ENCODE results near the gene COL6A1.
"Not testable (repeated sequence)": the region's sequence is repeated elsewhere in the genome, so short reads cannot be mapped to it uniquely, and the experiment has no call there.

The COL6A1 gene

GRCh38 chr21:45947296-45947695 lies 34.3 kb upstream of the COL6A1 start:
- no peak for DNase-seq

GRCh38 chr21:45947716-45948255 lies 33.8 kb upstream of the COL6A1 start:
- DNase-seq, result no peak

DNA sequence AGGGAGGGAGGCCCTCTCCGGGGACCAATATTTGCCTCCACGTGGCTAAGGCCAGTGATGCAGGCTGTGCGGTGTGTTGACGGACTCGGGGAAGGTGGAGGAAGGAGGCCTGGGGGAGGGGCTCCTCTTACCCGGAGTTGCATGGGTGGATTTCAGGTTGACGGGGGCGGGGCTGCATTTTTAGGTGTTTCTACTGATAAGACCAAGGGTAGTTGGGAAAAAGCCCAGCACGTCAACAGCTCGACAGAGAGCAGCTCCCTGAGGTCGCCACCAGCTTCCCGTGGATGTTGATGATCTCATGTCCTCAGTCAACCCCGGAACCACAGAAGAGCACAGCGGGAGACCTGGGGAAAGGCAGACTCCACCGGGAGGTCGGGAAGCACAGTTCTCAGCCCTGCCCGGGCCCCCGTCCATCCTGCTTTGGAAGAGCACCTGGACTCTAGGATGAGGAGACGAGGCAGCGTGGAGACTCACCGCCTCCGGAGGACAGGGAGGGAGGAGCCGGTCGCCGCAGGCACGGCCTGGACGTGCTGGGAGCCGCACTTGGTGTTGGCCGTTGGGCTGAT lies 32.9 kb upstream of the COL6A1 start:
- DNase-seq, result no peak

- no peak for DNase-seq
Observed at GRCh38 chr21:45949928-45950739, 31.4 kb upstream of the COL6A1 start.

DNA sequence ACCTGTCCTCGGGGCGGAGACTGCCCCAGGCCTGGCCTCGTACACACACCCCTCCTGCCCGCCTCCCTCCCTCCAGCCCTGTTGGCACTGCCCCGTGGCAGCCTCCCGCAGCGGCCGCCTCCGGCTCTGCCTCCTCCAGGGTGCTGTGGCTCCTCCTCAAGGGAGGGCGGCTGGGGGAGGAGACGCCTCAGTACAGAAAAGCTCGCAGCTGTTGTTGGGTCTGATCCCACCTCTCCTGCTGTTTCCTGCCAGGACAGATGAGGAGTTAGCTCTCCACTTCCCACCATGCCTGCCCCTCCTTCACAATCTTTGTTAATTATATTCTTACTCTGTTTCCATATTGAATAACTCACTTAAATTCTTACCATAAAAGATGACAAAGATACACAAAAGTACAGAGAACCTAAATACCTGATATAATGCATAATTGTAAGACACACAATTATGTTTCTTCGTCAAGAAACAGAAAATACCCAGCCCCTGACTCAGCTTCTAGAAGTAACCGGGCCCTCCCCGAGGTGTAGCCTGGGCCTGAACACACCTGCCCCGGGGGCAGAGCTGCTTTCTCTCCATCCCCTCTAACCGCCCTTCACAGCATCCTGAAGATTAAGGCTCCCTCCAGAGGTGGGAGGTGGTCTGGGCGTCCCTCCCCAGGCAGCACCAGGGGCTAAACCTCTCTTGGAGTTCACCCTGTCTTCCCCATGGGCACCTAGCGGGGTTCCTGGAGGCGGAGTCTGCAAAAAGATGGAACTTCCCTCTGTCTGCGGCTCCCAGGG lies 30.6 kb upstream of the COL6A1 start:
- DNase-seq, result no peak

GRCh38 chr21:45951676-45952075 lies 29.9 kb upstream of the COL6A1 start:
- no peak for DNase-seq

GRCh38 chr21:45952527-45952926 lies 29.0 kb upstream of the COL6A1 start:
- DNase-seq, result not testable (repeated sequence)

- DNase-seq, result no peak
Observed at GRCh38 chr21:45952974-45953373, 28.6 kb upstream of the COL6A1 start.

DNA sequence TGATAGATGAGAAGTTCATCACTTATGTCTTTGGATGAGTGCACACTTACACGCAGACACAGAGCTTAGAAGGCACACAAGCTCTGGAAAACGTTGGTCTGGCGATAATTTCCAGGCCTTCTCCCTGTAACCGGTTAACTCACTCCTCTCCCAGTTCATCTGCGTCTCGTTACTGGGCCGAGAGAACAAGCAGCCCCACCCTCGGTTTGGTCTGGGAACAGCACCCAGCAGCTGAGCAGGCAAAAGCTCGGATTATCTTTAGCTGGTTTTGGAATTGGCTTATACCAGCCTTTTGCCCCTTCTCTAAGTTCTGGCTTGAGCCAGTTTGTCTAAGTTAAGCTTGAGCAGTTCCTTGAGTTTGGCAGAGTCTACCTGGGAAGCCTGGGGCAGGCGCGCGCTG lies 27.3 kb upstream of the COL6A1 start:
- no peak for DNase-seq

DNA sequence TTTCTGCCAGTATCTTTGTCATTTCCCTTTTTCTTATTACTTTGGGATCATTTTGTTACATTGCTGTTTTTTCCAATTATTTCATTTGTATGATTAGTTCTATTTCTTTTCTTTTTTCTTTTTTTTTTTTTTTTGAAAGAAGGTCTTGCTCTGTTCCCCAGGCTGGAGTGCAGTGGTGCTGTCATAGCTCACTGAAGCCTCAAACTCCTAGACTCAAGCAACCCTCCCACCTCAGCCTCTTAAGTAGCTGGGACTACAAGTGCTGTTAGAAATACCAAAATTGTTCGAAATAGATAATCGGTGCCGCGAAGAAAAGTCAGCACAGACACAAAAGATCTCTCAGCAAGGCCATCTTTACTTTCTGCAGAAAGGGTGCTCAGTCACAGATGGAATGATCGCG lies 26.6 kb upstream of the COL6A1 start:
- DNase-seq, result no peak

DNA sequence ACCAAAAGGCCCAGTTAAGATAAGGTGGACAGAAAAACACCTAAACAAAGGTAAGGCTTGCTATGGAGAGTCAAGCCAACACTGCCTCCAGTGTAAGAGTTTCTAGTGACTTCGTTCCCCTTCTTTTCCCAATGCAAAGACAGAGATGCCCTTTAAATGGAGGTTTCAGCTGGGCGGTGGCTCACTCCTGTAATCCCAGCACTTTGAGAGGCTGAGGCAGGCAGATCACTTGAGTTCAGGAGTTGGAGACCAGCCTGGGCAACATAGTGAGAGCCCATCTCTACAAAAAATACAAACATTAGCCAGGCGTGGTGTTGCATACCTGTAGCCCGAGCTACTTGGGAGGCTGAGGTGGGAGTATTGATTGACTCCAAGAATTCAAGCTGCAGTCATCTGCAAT lies 24.0 kb upstream of the COL6A1 start:
- no peak for DNase-seq

- DNase-seq, result no peak
Observed at GRCh38 chr21:45957981-45958600, 23.5 kb upstream of the COL6A1 start.

DNA sequence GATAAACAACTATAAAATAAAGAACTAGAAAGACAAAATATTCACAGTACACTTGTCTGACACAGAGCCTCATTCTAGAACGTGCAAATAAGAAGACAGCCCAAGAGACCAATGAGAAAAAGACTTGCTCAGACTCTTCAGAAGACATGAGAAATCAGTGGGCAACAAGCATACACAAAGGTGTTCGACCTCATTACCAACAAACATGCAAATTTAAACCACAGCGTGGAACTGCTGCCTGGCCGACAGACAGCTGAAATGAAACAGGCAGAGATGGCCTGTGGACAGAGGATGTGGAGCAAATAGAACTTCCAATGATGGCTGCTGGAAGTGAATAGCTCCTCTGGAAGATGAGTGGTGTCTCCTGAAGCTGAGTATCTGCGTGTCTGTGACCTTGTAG lies 22.4 kb upstream of the COL6A1 start:
- DNase-seq, result no peak

DNA sequence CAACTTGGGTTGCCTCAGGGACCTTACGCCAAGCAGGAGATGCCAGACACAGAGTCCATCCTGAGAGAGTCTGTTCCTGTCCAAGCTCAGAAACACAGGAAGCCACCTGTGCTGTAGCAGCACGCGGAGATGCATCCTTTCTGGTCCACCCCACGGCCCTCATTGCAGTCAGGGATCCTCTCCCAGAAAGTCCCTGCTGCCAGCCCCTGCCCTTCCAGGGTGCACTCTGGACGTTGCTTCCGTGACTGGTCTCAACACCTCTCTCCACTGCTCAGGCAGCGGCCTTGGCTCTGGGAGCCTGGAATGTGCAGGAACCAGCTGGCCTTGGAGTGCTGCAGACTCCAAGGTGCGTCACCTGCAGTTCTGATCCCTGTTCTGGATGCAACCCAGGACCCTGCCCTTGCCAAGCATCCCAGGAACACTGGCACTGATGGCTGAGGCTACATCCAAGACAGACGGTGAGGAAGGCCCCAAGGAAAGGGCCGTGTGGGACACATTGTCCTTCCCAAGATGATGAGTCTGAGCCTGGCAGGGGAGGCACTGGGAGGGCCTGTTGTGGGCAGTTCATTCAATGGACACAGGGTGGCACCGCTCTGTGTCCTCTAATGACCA lies 21.7 kb upstream of the COL6A1 start:
- no peak for DNase-seq

- DNase-seq, result not testable (repeated sequence)
Observed at GRCh38 chr21:45961408-45961807, 20.2 kb upstream of the COL6A1 start.

DNA sequence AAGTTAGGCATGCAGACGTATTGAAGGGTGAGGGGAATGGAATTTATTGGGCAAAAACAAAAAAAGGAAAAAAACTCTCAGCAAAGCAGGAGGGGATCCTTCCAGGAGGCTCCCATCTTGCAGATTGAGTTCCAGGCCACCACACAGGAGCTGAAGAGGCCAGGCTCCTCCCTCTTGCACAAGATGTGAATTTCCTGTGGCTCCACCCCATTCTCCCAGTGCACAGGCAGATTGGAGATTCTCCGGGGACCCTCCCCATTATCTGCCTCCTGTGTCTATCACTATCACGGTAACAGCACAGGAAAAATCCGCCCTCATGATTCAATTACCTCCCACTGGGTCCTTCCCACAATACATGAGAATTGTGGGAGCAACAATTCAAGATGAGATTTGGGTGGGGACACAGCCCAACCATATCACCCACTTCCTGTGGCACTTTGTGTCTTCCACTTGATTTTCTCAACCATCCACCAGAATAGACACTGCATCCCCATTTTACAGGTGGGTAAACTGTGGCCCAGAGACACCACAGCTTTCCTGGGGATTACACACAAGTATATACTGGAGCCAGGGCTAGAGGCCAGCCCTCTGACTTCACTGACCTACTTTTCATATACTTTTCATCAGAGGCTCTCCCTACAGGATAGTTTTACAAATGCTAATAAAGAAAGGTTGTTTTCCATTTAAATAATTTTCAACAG lies 18.9 kb upstream of the COL6A1 start:
- DNase-seq, result no peak

DNA sequence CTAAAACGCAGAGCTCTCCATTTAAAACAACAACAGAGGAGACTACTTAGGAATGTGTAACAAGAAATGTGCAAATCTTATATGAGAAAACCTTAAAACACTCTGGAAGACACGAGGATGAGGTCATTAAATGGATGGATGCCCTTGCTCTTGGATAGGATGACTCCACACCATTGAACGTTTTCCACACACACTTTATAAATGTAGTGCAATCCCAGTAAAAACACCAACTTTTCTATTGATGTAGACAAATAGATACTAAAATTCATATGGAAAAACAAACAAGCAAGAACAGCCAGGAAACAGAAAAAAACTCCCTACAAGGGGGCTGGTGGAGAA lies 18.4 kb upstream of the COL6A1 start:
- DNase-seq, result no peak

DNA sequence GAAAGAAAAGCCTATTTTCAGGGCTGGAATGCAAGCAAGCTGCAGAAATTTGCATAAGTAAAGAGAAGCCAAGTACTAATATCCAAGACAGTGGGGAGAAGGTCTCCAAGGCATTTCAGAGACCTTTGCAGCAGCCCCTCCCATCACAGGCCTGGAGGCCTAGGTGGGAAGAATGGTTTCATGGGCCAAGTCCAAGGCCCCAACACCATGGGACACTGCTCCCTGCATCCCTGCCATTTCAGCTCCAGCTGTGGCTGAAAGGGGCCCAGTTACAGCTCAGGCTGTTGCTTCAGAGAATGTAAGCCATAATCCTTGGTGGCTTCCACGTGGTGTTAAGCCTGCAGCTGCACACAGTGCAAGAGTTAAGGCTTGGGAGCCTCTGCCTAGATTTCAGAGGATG lies 16.9 kb upstream of the COL6A1 start:
- no peak for DNase-seq

GRCh38 chr21:45965084-45965809 lies 16.3 kb upstream of the COL6A1 start:
- no peak for DNase-seq

DNA sequence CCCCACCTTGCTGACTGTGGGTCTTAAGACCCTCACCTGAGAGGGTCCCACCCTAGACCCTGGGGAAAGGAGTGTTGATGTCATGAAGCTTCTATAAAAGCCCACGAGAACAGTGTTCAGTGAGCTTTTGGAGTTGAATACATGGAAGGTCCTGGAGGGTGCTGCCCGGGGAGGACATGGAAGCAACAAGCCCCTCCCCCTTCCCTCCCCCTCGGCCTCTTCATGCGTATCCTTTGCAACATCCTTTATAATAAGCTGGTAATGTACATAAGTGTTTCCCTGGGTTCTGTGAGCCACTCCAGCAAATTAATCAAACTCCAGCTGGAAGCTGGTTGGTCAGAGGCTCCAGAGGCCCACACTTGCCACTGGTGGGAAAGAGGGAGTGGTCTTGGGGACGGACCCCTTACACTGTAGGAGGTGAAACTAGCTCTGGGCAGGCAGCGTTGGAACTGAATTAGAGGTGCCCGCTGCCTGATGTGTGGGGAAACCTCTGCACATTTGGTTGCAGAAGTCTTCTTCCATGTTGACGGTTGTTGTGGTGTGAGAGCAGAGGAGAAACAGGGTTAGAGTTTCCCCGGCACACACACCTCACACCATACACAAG lies 14.7 kb upstream of the COL6A1 start:
- DNase-seq, result no peak
